ENCODE results near the gene CD164.
A peak's percentile ranks its signal among the peaks of the same experiment; 100 is the strongest.

CD164 gene

GRCh38 chr6:109393886-109394281 lies 11.6 kb upstream of the CD164 start:
- H3K36me3 ChIP-seq (ENCODE audit: insufficient read depth, low read length), result no peaks in the 10 kb centered on the region
- H3K27me3 ChIP-seq (ENCODE audit: insufficient read depth, low read length), result no peaks in the 10 kb centered on the region
- H3K4me1 ChIP-seq (ENCODE audit: insufficient read depth, low read length), result no peaks in the 10 kb centered on the region
- no peak overlapping the region for H3K27ac ChIP-seq (ENCODE audit: low read depth, low read length)
- H3K4me3 ChIP-seq (ENCODE audit: low read length), result no peak overlapping the region
- no peaks in the 10 kb centered on the region for H3K9me3 ChIP-seq (ENCODE audit: insufficient read depth, low read depth, low read length)
- 85% methylated on average over 2 of the region's 2 CpGs for WGBS
- no peak overlapping the region for H3K9ac ChIP-seq (ENCODE audit: low read depth, low read length)

- H3K9me3 ChIP-seq (ENCODE audit: insufficient read depth, low read depth, low read length), result no peaks in the 10 kb centered on the region
- H3K27ac ChIP-seq (ENCODE audit: low read depth, low read length), result no peak overlapping the region
- WGBS, result 93% methylated on average over 5 of the region's 5 CpGs
- no peaks in the 10 kb centered on the region for H3K27me3 ChIP-seq (ENCODE audit: insufficient read depth, low read length)
- no peak overlapping the region for H3K4me3 ChIP-seq (ENCODE audit: low read length)
- no peak overlapping the region for H3K9ac ChIP-seq (ENCODE audit: low read depth, low read length)
- no peaks in the 10 kb centered on the region for H3K4me1 ChIP-seq (ENCODE audit: insufficient read depth, low read length)
- H3K36me3 ChIP-seq (ENCODE audit: insufficient read depth, low read length), result no peaks in the 10 kb centered on the region
Observed at GRCh38 chr6:109393157-109393885, 11.1 kb upstream of the CD164 start.

- H3K27me3 ChIP-seq (ENCODE audit: insufficient read depth, low read length), result no peaks in the 10 kb centered on the region
- H3K36me3 ChIP-seq (ENCODE audit: insufficient read depth, low read length), result no peaks in the 10 kb centered on the region
- no peak overlapping the region for H3K4me3 ChIP-seq (ENCODE audit: low read length)
- H3K9ac ChIP-seq (ENCODE audit: low read depth, low read length), result no peak overlapping the region
- H3K4me1 ChIP-seq (ENCODE audit: insufficient read depth, low read length), result no peaks in the 10 kb centered on the region
- H3K9me3 ChIP-seq (ENCODE audit: insufficient read depth, low read depth, low read length), result no peaks in the 10 kb centered on the region
- 91% methylated on average over 5 of the region's 6 CpGs for WGBS
- H3K27ac ChIP-seq (ENCODE audit: low read depth, low read length), result no peak overlapping the region
Observed at GRCh38 chr6:109389650-109390274, 7.5 kb upstream of the CD164 start.

GRCh38 chr6:109388265-109388664 lies 6.0 kb upstream of the CD164 start:
- H3K27me3 ChIP-seq (ENCODE audit: insufficient read depth, low read length), result no peaks in the 10 kb centered on the region
- no peaks in the 10 kb centered on the region for H3K9me3 ChIP-seq (ENCODE audit: insufficient read depth, low read depth, low read length)
- H3K36me3 ChIP-seq (ENCODE audit: insufficient read depth, low read length), result no peaks in the 10 kb centered on the region
- no peak overlapping the region for H3K9ac ChIP-seq (ENCODE audit: low read depth, low read length)
- peaks cover 5% of the 10 kb centered on the region; the same call in 1 of the 2 replicates for H3K4me1 ChIP-seq (ENCODE audit: insufficient read depth, low read length)
- H3K4me3 ChIP-seq (ENCODE audit: low read length), result no peak overlapping the region
- H3K27ac ChIP-seq (ENCODE audit: low read depth, low read length), result no peak overlapping the region
- 91% methylated on average over 1 of the region's 1 CpG for WGBS

- Histone ChIP-seq H3K4me3 (ENCODE audit: low read length) (peak overlapping the region; percentile 82), H3K27me3 (ENCODE audit: insufficient read depth, low read length) (no peaks in the 10 kb centered on the region), H3K36me3 (ENCODE audit: insufficient read depth, low read length) (peaks cover 10% of the 10 kb centered on the region), H3K9me3 (ENCODE audit: insufficient read depth, low read depth, low read length) (no peaks in the 10 kb centered on the region), H3K4me1 (ENCODE audit: insufficient read depth, low read length) (peaks cover 24% of the 10 kb centered on the region), H3K27ac (ENCODE audit: low read depth, low read length) (peak overlapping the region; percentile 91; the same call in 1 of the 2 replicates), H3K9ac (ENCODE audit: low read depth, low read length) (peak overlapping the region; percentile 99; the same call in 1 of the 2 replicates)
- 42% methylated on average over 4 of the region's 5 CpGs for WGBS
Observed at GRCh38 chr6:109383438-109383940, 1.2 kb upstream of the CD164 start.

GRCh38 chr6:109382576-109383437 lies 540 bp upstream of the CD164 start:
- H3K4me3 ChIP-seq (ENCODE audit: low read length), result peak overlapping the region; percentile 82
- H3K27me3 ChIP-seq (ENCODE audit: insufficient read depth, low read length), result no peaks in the 10 kb centered on the region
- H3K9me3 ChIP-seq (ENCODE audit: insufficient read depth, low read depth, low read length), result no peaks in the 10 kb centered on the region
- peaks cover 17% of the 10 kb centered on the region for H3K36me3 ChIP-seq (ENCODE audit: insufficient read depth, low read length)
- peaks cover 24% of the 10 kb centered on the region for H3K4me1 ChIP-seq (ENCODE audit: insufficient read depth, low read length)
- WGBS, result under 1% methylated on average over 41 of the region's 42 CpGs
- H3K27ac ChIP-seq (ENCODE audit: low read depth, low read length), result peak overlapping the region; percentile 91
- H3K9ac ChIP-seq (ENCODE audit: low read depth, low read length), result peak overlapping the region; percentile 99

- Histone ChIP-seq H3K4me3 (ENCODE audit: low read length) (peak overlapping the region; percentile 82), H3K4me1 (ENCODE audit: insufficient read depth, low read length) (peaks cover 24% of the 10 kb centered on the region), H3K27me3 (ENCODE audit: insufficient read depth, low read length) (no peaks in the 10 kb centered on the region), H3K9ac (ENCODE audit: low read depth, low read length) (peak overlapping the region; percentile 99), H3K36me3 (ENCODE audit: insufficient read depth, low read length) (peaks cover 33% of the 10 kb centered on the region), H3K9me3 (ENCODE audit: insufficient read depth, low read depth, low read length) (no peaks in the 10 kb centered on the region), H3K27ac (ENCODE audit: low read depth, low read length) (peak overlapping the region; percentile 91)
- under 1% methylated on average over 24 of the region's 25 CpGs for WGBS
Observed at GRCh38 chr6:109381061-109381746, 1.1 kb downstream of the CD164 start.

- no peak overlapping the region for H3K27ac ChIP-seq (ENCODE audit: low read depth, low read length)
- H3K4me3 ChIP-seq (ENCODE audit: low read length), result peak overlapping the region; percentile 82
- whole genome bisulfite sequencing, result 81% methylated on average over 2 of the region's 2 CpGs
- peaks cover 48% of the 10 kb centered on the region for H3K36me3 ChIP-seq (ENCODE audit: insufficient read depth, low read length)
- H3K4me1 ChIP-seq (ENCODE audit: insufficient read depth, low read length), result peaks cover 24% of the 10 kb centered on the region
- no peak overlapping the region; the same call in 1 of the 2 replicates for H3K9ac ChIP-seq (ENCODE audit: low read depth, low read length)
- no peaks in the 10 kb centered on the region for H3K27me3 ChIP-seq (ENCODE audit: insufficient read depth, low read length)
- no peaks in the 10 kb centered on the region for H3K9me3 ChIP-seq (ENCODE audit: insufficient read depth, low read depth, low read length)
Observed at GRCh38 chr6:109379711-109380110, 2.6 kb downstream of the CD164 start.

GRCh38 chr6:109377717-109378116 lies 4.5 kb downstream of the CD164 start:
- H3K27me3 ChIP-seq (ENCODE audit: insufficient read depth, low read length), result no peaks in the 10 kb centered on the region
- H3K9ac ChIP-seq (ENCODE audit: low read depth, low read length), result no peak overlapping the region
- peaks cover 20% of the 10 kb centered on the region for H3K4me1 ChIP-seq (ENCODE audit: insufficient read depth, low read length)
- peaks cover 68% of the 10 kb centered on the region for H3K36me3 ChIP-seq (ENCODE audit: insufficient read depth, low read length)
- no peaks in the 10 kb centered on the region for H3K9me3 ChIP-seq (ENCODE audit: insufficient read depth, low read depth, low read length)
- H3K4me3 ChIP-seq (ENCODE audit: low read length), result no peak overlapping the region
- WGBS, result 96% methylated on average over 3 of the region's 3 CpGs
- no peak overlapping the region for H3K27ac ChIP-seq (ENCODE audit: low read depth, low read length)

- Histone ChIP-seq H3K4me1 (ENCODE audit: insufficient read depth, low read length) (peaks cover 6% of the 10 kb centered on the region), H3K9ac (ENCODE audit: low read depth, low read length) (no peak overlapping the region), H3K4me3 (ENCODE audit: low read length) (no peak overlapping the region), H3K9me3 (ENCODE audit: insufficient read depth, low read depth, low read length) (no peaks in the 10 kb centered on the region), H3K27ac (ENCODE audit: low read depth, low read length) (no peak overlapping the region), H3K36me3 (ENCODE audit: insufficient read depth, low read length) (peaks cover 98% of the 10 kb centered on the region), H3K27me3 (ENCODE audit: insufficient read depth, low read length) (no peaks in the 10 kb centered on the region)
- 94% methylated on average over 4 of the region's 4 CpGs for WGBS
Observed at GRCh38 chr6:109374326-109374892, 7.9 kb downstream of the CD164 start.

Measured in HUES64 (cell line).